LHCN-M2 (cell line): Measurements from ENCODE around the gene TRPV5. TPM values are rescaled to one million over a fixed set of nuclear protein-coding genes. Genes with fewer than 3 reads are reported as not detected.

Experiments used
- DNase-seq: peaks from one replicate; pipeline ENCODE4 v3.0.0-alpha.2; 2012; ENCODE audit warnings: low read depth
- total RNA-seq: library from RNA; depleted of rRNA; stranded (reverse); fragments of >200 nt; gene quantifications from 2 replicates; pipeline ENCODE4 v1.2.3, GENCODE V29; 2014

The TRPV5 gene
- total RNA-seq, 1 experiment from 2014 or later, result not detected

DNA sequence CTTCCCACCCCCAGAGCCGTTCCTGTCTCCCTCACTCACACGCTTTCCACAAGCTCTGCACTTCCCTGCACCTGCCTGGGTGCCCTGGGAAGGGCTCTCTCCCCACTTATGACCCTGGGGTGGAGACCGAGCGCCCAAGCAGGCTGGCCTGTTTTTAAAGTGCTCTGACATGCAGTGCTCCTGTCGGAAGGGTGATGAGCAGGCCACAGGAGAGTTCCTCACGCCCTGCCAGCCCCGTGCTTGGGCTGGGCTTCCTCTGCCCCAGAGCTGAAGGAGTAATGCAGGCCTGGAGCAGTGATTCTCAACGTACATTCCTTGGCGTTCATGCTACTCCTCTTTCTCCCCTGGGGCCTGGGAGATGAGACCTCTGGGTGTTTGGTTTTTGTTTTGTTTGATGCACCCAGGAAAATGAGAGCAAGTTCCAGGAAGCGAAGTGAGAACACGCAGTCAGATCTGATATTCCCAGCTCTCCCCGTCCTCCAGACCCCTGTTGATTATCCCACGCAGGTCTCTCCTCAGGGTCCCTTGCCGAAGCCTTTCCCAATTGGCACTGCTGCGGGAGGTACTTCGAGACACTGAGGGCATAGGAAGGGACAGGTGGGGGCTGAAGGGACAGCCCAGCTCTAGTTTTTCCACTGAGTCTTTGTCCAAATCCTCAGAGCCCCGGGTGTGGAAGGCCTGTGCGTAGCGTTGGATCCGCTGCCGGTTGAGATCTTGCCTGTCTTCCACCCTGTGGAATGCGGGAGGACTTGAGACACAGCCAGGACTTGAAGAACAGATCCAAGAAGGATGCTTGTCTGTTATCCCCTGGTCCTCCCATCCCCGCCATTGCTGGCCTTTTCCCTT lies 62.1 kb downstream of the TRPV5 start:
- no peak for DNase-seq

DNA sequence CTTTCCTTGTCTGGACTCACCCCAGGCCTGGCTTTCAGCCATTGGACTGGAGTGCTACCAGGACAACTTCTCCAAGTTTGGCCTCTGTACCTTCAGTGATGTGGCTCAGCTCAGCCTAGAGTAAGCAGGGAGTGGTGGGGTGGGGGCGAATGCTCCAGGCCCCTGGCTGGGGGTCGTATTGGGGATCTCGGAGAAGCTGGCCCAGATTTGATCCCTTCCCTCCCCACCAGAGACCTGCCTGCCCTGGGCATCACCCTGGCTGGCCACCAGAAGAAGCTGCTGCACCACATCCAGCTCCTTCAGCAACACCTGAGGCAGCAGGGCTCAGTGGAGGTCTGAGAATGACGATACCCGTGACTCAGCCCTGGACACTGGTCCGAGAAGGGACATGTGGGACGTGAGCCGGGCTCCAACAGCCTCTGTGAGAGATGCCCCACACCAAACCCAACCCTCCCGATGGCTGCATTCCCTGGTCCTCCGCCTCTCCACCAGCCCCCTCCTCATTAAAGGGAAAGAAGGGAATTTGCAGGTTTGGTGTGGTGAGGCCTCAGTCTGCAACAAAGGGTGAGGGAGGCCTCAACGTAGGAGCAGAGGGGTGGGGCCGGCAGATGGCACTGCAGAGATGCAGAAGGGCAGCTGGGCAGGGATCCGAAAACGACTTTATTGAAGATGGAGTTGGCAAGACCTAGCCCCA lies 62.8 kb downstream of the TRPV5 start:
- DNase-seq, result no peak

DNA sequence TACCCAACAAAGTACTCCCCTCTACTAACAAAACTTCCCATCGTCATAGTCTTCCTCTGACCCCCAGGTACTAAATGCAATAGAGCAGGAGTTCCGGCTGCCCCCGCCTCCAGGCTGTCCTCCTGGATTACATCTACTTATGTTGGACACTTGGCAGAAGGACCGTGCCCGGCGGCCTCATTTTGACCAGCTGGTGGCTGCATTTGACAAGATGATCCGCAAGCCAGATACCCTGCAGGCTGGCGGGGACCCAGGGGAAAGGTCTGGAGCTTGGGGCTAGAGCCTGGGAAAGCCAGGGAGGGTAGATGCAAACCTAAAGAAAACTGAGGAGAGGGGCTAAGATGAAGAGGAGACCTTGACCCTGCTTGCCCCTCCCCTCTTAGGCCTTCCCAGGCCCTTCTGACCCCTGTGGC lies 63.4 kb downstream of the TRPV5 start:
- DNase-seq, result no peak

DNA sequence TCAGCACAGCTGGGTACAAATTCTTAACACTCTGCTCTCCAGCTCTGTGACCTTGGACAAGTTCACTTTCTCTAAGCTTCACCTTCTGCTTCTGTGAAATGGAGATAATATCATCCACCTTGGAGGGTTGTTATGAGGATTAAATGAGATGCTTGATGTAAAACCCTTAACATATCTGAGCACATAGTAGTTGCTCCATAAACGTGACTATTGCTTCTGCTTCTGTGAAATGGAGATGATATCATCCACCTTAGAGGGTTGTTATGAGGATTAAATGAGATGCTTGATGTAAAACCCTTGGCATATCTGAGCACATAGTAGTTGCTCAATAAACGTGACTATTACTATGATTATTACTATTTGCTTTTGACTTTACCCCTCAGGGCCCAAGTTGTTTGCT lies 64.1 kb downstream of the TRPV5 start:
- no peak for DNase-seq

DNA sequence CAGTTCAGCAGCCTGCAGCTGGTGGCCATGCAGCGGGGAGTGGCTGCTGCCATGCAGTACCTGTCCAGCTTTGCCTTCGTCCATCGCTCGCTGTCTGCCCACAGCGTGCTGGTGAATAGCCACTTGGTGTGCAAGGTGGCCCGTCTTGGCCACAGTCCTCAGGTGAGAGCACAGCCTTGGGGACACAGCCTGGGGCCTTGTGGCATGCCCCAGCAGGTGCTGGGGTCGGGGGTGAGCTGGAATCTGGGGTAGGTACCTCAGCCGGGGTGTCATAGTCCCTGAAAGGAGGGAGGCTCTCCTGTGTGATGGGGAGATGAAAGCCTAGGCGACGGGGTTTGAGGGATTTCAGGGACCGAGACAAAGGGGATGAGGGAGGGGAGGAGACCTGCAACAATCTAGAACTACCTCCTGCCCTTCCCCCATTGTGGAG lies 64.5 kb downstream of the TRPV5 start:
- no peak for DNase-seq

DNA sequence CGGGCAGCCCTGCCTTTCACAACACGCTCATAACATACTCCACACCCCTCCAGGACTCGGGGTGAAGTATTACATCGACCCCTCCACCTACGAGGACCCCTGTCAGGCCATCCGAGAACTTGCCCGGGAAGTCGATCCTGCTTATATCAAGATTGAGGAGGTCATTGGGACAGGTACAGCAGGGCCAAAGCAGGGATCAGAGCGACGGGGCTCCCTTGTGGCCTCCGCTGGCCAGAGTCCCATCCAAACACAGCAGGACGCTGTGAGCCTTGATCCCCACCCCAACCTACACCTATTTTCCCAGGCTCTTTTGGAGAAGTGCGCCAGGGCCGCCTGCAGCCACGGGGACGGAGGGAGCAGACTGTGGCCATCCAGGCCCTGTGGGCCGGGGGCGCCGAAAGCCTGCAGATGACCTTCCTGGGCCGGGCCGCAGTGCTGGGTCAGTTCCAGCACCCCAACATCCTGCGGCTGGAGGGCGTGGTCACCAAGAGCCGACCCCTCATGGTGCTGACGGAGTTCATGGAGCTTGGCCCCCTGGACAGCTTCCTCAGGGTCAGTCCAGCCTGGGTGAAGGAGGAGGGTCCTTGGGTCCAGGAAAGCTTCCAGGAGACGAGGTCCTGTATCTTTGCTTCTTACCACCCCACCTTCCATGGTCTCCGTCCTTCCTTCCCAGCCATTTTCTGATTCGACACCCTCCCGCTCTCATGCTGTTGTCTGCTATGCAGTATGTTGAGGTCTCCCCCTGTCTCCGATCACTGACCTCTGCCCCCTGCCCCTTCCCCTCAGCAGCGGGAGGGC lies 65.2 kb downstream of the TRPV5 start:
- no peak for DNase-seq

DNA sequence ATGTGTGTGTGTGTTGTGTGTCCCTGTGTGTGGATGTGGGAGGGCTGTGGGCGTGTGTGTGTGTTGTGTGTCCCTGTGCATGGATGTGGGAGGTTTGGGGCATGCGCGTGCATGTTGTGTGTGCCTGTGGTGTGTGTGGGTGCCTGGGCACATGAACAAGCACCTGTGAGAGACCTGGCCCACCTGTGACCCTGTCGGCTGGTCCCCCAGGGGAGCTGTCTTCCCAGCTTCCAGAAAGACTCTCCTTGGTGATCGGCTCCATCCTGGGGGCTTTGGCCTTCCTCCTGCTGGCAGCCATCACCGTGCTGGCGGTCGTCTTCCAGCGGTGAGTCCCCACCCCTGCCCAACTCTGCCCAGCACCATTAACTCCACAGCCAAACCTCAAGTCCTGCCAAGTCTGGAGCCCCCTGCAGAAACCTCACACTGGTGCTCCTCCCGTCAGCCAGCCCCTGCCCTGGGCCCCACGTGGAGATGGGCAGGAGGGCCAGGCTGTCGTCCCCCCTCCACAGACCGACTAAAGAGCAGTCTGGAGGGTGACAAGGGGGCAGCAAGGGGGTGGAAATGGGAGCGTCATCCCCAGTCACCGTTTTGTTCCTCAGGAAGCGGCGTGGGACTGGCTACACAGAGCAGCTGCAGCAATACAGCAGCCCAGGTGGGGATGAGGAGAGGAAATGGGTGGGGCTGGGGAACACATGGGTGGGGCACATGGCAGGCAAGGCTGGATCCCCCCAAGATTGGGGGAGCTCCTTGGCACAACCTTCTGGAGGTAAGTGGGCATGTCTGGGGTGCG lies 66.0 kb downstream of the TRPV5 start:
- DNase-seq, result no peak

DNA sequence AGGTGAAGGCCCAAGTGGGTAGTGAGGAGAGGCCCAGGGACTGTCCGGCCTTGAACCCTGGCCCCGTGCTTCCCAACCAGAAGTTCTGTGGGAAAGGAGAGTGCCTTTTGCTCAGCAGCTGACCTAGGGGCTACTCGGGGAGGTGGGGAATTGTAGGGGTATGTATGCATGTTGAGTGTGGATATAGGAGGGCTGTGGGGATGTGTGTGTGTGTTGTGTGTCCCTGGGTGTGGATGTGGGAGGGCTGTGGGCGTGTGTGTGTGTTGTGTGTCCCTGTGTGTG lies 66.5 kb downstream of the TRPV5 start:
- no peak for DNase-seq

DNA sequence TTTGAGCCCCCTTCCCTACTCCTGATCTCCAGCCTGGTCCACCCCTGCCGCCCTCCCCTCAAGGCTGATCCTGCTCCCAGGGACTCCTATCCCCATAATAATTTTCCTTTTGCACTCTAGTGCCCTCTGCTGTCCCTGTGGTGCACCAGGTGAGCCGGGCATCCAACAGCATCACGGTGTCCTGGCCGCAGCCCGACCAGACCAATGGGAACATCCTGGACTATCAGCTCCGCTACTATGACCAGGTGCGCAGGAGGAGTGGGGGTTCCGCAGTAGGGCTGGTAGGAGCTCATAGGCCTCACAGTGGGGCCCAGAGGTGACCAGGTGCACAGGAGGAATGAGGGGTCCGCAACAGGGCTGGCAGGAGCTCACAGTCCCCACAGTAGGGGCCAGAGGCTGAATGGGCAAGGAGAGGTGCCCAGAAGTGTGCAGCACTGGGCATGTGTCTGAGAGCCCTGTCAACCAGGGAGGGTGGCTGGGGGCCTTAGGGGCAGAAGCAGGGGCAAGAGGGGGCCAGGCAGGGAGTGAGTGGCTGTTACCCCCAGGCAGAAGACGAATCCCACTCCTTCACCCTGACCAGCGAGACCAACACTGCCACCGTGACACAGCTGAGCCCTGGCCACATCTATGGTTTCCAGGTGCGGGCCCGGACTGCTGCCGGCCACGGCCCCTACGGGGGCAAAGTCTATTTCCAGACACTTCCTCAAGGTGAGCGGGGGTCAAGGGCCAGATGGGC lies 67.0 kb downstream of the TRPV5 start:
- peak; percentile 9 for DNase-seq

DNA sequence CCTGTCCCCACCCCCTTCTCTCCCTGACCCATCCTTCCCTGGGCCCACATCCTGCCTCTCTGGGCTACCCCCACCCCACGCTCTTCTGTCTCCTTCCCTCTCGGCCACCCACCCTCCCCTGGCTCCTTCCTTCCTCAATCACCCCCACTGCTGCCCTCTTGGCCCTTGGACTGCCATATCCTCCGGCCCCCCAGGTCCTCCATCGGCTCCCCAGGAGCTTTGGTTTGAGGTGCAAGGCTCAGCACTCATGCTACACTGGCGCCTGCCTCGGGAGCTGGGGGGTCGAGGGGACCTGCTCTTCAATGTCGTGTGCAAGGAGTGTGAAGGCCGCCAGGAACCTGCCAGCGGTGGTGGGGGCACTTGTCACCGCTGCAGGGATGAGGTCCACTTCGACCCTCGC lies 67.8 kb downstream of the TRPV5 start:
- no peak for DNase-seq

DNA sequence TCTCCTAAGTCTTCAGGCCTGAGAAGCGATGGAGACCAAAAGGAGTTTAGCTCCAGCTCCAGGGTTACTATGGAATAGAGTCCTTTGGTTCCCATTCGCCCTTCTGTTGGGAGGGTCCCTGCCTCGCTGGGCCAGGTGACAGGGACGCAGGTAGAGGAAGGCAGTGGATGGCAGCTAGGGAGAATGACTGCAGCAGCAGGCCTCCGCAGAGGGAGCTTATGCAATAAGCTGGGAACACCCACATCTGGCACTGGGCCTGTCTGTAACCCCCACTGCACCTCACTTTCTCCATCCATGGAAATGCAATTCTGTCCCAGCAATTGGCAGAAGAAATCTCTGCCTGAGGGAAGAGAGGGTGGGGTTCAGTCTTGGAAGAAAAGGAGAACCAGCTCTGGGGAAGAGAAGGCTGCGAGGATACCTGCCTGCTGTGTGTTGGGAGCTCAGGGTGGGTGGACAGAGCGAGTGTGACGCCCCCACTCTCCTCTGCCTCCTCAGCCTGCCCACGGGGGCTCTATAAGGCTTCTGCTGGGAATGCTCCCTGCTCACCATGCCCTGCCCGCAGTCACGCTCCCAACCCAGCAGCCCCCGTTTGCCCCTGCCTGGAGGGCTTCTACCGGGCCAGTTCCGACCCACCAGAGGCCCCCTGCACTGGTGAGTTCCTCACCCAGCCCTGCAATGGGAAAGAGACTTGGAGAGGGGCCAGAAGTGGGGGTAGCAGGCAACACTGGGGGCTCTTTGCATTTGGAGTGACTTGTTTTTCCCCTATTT lies 68.4 kb downstream of the TRPV5 start:
- DNase-seq, result no peak

DNA sequence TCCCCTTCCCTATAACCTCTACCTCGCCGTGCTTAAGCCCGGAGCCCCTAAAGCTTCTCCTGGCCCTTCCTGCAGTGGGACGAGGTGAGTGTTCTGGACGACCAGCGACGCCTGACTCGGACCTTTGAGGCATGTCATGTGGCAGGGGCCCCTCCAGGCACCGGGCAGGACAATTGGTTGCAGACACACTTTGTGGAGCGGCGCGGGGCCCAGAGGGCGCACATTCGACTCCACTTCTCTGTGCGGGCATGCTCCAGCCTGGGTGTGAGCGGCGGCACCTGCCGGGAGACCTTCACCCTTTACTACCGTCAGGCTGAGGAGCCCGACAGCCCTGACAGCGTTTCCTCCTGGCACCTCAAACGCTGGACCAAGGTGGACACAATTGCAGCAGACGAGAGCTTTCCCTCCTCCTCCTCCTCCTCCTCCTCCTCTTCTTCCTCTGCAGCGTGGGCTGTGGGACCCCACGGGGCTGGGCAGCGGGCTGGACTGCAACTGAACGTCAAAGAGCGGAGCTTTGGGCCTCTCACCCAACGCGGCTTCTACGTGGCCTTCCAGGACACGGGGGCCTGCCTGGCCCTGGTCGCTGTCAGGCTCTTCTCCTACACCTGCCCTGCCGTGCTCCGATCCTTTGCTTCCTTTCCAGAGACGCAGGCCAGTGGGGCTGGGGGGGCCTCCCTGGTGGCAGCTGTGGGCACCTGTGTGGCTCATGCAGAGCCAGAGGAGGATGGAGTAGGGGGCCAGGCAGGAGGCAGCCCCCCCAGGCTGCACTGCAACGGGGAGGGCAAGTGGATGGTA lies 69.5 kb downstream of the TRPV5 start:
- DNase-seq, result no peak

DNA sequence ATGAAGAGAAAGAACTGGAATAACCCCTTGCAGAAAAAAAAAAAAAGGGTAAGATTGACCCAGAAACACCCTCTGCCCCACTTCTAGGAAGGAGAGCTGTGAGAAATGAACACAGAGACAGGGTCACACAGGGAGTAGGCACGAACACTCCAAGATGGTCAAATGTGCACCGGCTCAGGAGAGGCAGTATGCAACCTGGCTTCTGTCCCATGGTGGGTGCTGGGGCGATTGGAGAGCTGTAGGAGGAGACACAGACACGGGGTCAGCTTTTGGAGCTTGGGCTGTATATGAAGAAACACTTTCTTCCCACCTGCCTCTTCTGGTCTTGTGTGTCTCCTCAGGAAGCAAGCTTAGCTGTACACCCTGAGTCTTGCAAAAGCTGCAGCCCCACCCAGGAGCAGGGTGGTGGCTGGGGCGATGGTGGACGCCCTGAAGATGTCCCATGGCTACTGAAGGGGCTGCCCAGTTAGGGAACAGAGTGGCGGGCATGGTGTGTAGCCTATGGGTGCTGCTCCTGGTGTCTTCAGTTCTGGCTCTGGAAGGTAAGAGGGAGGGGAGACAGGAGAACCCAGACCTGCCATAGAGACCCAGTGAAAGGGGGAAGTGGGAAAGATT lies 70.7 kb downstream of the TRPV5 start:
- no peak for DNase-seq

DNA sequence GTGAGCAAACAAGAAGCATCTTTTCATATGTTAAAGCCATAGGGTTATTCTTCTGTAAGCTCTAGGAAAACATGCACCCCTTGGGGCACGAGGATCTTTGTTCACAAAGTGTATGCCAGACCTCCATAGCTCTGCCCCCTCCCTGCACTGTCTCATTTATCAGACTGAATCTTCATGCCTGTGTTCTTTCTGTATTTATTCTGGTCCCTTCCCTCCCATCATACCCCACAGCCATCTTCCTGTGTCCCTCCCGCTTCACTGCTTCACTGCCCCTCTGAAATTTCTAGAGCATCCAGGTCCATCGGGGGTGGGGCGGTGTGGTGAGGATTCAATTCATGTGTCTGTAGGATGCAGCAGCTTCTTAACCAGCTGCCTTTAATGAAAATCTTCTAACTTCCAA lies 71.2 kb downstream of the TRPV5 start:
- no peak for DNase-seq

DNA sequence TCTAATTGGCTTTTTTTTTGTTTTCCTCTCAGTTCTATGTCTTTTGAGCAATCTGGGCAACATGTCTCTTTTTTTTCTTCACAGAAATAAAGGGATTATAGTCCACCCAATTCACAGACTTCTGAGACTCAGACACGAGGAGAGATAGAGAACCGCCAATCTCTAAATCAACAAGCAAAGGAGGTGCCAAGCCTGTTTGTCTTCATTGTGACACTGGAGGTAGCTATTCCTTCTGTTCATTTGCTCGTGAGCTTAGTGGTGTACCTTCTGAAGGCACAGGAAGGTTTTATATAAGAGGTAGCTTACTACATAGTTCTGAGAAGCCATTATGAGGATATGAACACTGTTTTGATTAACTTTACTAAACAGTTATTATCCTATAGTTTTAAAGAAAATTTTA lies 72.6 kb downstream of the TRPV5 start:
- no peak for DNase-seq

DNA sequence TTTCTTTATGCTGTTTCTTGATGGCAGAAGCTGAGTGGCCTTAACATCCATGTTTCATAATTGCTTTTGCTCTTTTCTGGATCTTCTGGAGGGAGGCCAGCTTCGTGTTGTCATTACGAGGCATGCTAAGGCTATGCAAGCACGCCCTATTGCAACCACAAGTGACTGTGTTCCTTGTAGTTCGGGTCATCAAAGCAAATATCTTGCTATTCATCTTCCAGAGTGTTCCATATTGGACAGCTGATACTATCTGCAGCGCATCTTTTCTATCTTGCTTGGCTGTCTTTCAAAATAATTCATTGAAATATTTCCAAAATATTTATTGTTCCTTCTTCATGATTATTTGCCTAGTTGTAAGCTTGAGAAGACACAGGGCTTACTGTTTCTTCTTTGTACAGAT lies 73.7 kb downstream of the TRPV5 start:
- peak; percentile 55 for DNase-seq

DNA sequence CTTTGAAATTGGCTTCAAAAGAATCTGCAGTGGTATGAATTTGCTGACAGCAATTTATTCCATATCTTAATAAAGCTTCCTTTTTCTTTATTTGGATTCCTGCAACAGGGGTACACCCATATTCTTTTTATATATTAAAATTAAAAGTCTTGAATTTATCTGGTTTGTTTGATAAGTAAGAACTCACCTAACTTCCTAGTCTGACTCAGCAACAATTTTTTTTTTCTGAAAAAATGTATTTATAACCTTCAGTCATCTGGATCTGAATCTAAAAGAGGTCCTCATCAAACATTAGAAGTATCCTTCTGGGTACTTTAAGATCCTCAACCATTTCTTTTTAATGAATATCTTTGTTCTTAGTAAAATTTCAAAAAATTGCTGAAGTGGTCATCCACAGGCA lies 74.1 kb downstream of the TRPV5 start:
- DNase-seq, result no peak
